ENCODE results near the gene PCDHB7. TPM values are rescaled to one million over a fixed set of nuclear protein-coding genes. Genes with fewer than 3 reads are reported as not detected.
"Not testable (repeated sequence)": the region's sequence is repeated elsewhere in the genome, so short reads cannot be mapped to it uniquely, and the experiment has no call there.

PCDHB7 gene
- total RNA-seq, 3 donors from 2014 or later (not counting 1 experiment from before 2014, with no cell fraction given) = not detected

- Mint-ChIP-seq H3K36me3 (peaks cover 24% of the 10 kb centered on the region), H3K27ac (no peak overlapping the region), H3K4me1 (no peaks in the 10 kb centered on the region), H3K27me3 (ENCODE audit: low read depth in 2 of 2) (peaks cover 0 to 19% of the 10 kb centered on the region in 2 donors), H3K4me3 (no peak overlapping the region), H3K9me3 (peaks cover 5 to 6% of the 10 kb centered on the region in 2 donors)
- peaks cover 16% of the 10 kb centered on the region for H3K9me3 ChIP-seq (ENCODE audit: control insufficient read depth, insufficient read depth, low read length)
- 38% methylated on average over 20 of the region's 21 CpGs for WGBS (ENCODE audit: insufficient coverage)
- H3K36me3 ChIP-seq (ENCODE audit: control insufficient read depth, insufficient read depth, low read length) = no peaks in the 10 kb centered on the region
- H3K27ac ChIP-seq (ENCODE audit: low read length) = no peak overlapping the region
- no peak for ATAC-seq
- TF ChIP-seq CTCF (IDR thresholded peaks at IDR 0.05) = no peak
- no peak overlapping the region for H3K4me3 ChIP-seq (ENCODE audit: low read length)
- no peaks in the 10 kb centered on the region for H3K4me1 ChIP-seq (ENCODE audit: control insufficient read depth, insufficient read depth, low read length)
- intact Hi-C loops (cut with micrococcal nuclease) = no loop called here
- peaks cover 6% of the 10 kb centered on the region for H3K27me3 ChIP-seq (ENCODE audit: control insufficient read depth, insufficient read depth, low read length)
- DNase-seq = no peak
Observed at GRCh38 chr5:141155540-141156374, 16.7 kb upstream of the PCDHB7 start.

- H3K9me3 ChIP-seq (ENCODE audit: control insufficient read depth, insufficient read depth, low read length) = peaks cover 12% of the 10 kb centered on the region
- H3K4me1 ChIP-seq (ENCODE audit: control insufficient read depth, insufficient read depth, low read length); H3K27ac Mint-ChIP-seq; H3K36me3 ChIP-seq (ENCODE audit: control insufficient read depth, insufficient read depth, low read length); DNase-seq; H3K27me3 ChIP-seq (ENCODE audit: control insufficient read depth, insufficient read depth, low read length); H3K4me1 Mint-ChIP-seq; H3K9me3 Mint-ChIP-seq; H3K27ac ChIP-seq (ENCODE audit: low read length); intact Hi-C loops (cut with micrococcal nuclease); H3K4me3 Mint-ChIP-seq; H3K4me3 ChIP-seq (ENCODE audit: low read length); ATAC-seq: not testable (repeated sequence)
- Mint-ChIP-seq H3K36me3 (peaks cover 24% of the 10 kb centered on the region), H3K27me3 (ENCODE audit: low read depth in 2 of 2) (peaks cover 0 to 16% of the 10 kb centered on the region in 2 donors)
- WGBS (ENCODE audit: insufficient coverage) = 41% methylated on average over 29 of the region's 38 CpGs
Observed at GRCh38 chr5:141157356-141157755, 15.1 kb upstream of the PCDHB7 start.

GRCh38 chr5:141157901-141158300 is 14.5 kb upstream of the PCDHB7 start:
- H3K36me3 ChIP-seq (ENCODE audit: control insufficient read depth, insufficient read depth, low read length); H3K27me3 ChIP-seq (ENCODE audit: control insufficient read depth, insufficient read depth, low read length); ATAC-seq; H3K4me3 Mint-ChIP-seq; H3K27ac ChIP-seq (ENCODE audit: low read length); H3K27ac Mint-ChIP-seq; H3K4me3 ChIP-seq (ENCODE audit: low read length); H3K4me1 Mint-ChIP-seq; intact Hi-C loops (cut with micrococcal nuclease); H3K4me1 ChIP-seq (ENCODE audit: control insufficient read depth, insufficient read depth, low read length); DNase-seq; H3K9me3 Mint-ChIP-seq: not testable (repeated sequence)
- peaks cover 22% of the 10 kb centered on the region for H3K36me3 Mint-ChIP-seq
- H3K27me3 Mint-ChIP-seq (ENCODE audit: low read depth in 2 of 2) = peaks cover 0 to 15% of the 10 kb centered on the region in 2 donors
- H3K9me3 ChIP-seq (ENCODE audit: control insufficient read depth, insufficient read depth, low read length) = peaks cover 12% of the 10 kb centered on the region
- WGBS (ENCODE audit: insufficient coverage) = 45% methylated on average over 19 of the region's 28 CpGs

- intact Hi-C loops (cut with micrococcal nuclease); H3K9me3 ChIP-seq (ENCODE audit: control insufficient read depth, insufficient read depth, low read length); H3K4me1 Mint-ChIP-seq; H3K9me3 Mint-ChIP-seq; H3K36me3 Mint-ChIP-seq; DNase-seq; H3K27ac Mint-ChIP-seq; H3K4me3 ChIP-seq (ENCODE audit: low read length); ATAC-seq; H3K27me3 ChIP-seq (ENCODE audit: control insufficient read depth, insufficient read depth, low read length); H3K36me3 ChIP-seq (ENCODE audit: control insufficient read depth, insufficient read depth, low read length); H3K27ac ChIP-seq (ENCODE audit: low read length); H3K4me3 Mint-ChIP-seq; H3K4me1 ChIP-seq (ENCODE audit: control insufficient read depth, insufficient read depth, low read length): not testable (repeated sequence)
- 50% methylated on average over 77 of the region's 79 CpGs for WGBS (ENCODE audit: insufficient coverage)
- peaks cover 0 to 11% of the 10 kb centered on the region in 2 donors for H3K27me3 Mint-ChIP-seq (ENCODE audit: low read depth in 2 of 2)
Observed at GRCh38 chr5:141174291-141175104, 2.1 kb downstream of the PCDHB7 start.

Measured in natural killer cell (primary cell).